Mesendoderm (in vitro differentiated cells): ENCODE results near the gene CEP72.
"Not testable (repeated sequence)": the region's sequence is repeated elsewhere in the genome, so short reads cannot be mapped to it uniquely, and the experiment has no call there.

ENCODE experiments used
- DNase-seq: peaks from one replicate; pipeline ENCODE4 v3.0.0; 2013
- H2AK5ac ChIP-seq: 2 replicates; pipeline ENCODE4 v1.6.1; 2013; ENCODE audit warnings: low read length, inconsistent platforms
- H2BK120ac ChIP-seq: 2 replicates; pipeline ENCODE4 v1.6.1; 2013; ENCODE audit warnings: low read depth, mild to moderate bottlenecking, low read length, moderate library complexity, mixed read lengths
- H2BK15ac ChIP-seq: replicated peaks from 2 replicates; pipeline ENCODE4 v1.6.1; 2013; ENCODE audit warnings: low read depth, mild to moderate bottlenecking, moderate library complexity
- H2BK5ac ChIP-seq: 2 replicates; pipeline ENCODE4 v1.6.1; 2013; ENCODE audit warnings: low read length, inconsistent platforms
- H3K18ac ChIP-seq: 2 replicates; pipeline ENCODE4 v1.6.1; 2013; ENCODE audit warnings: mild to moderate bottlenecking, low read length, mixed read lengths
- H3K23ac ChIP-seq: one replicate; pipeline ENCODE4 v1.6.1; 2013; ENCODE audit warnings: low read length
- H3K27ac ChIP-seq: 2 replicates; pipeline ENCODE4 v1.5.1; 2013; ENCODE audit warnings: low read depth, mild to moderate bottlenecking, inconsistent platforms, low read length, moderate library complexity
- H3K27me3 ChIP-seq: 2 replicates; pipeline ENCODE4 v1.6.1; 2013; ENCODE audit warnings: low read length, control low read depth, mild to moderate bottlenecking, inconsistent platforms; ENCODE audit not compliant: insufficient read depth, poor library complexity
- H3K36me3 ChIP-seq: 2 replicates; pipeline ENCODE4 v1.6.1; 2013; ENCODE audit warnings: low read length, inconsistent platforms; ENCODE audit not compliant: control insufficient read depth, insufficient read depth
- H3K4ac ChIP-seq: one replicate; pipeline ENCODE4 v1.6.1; 2013; ENCODE audit warnings: low read depth, mild to moderate bottlenecking, low read length, moderate library complexity
- H3K4me1 ChIP-seq: 2 replicates; pipeline ENCODE4 v1.6.1; 2013; ENCODE audit warnings: low read depth, low read length, inconsistent platforms; ENCODE audit not compliant: control insufficient read depth
- H3K4me2 ChIP-seq: 2 replicates; pipeline ENCODE4 v1.6.1; 2013; ENCODE audit warnings: low read length
- H3K4me3 ChIP-seq: 2 replicates; pipeline ENCODE4 v1.5.1; 2013; ENCODE audit warnings: mild to moderate bottlenecking, low read length
- H3K56ac ChIP-seq: one replicate; pipeline ENCODE4 v1.6.1; 2013; ENCODE audit warnings: low read length
- H3K79me1 ChIP-seq: 2 replicates; pipeline ENCODE4 v1.6.1; 2013; ENCODE audit warnings: low read length, inconsistent platforms
- H3K79me2 ChIP-seq: 2 replicates; pipeline ENCODE4 v1.6.1; 2013; ENCODE audit warnings: mild to moderate bottlenecking, low read length; ENCODE audit not compliant: control insufficient read depth, insufficient read depth
- H3K9ac ChIP-seq: 2 replicates; pipeline ENCODE4 v1.6.1; 2013; ENCODE audit warnings: low read length, inconsistent platforms
- H4K5ac ChIP-seq: one replicate; pipeline ENCODE4 v1.6.1; 2013; ENCODE audit warnings: low read length
- H4K8ac ChIP-seq: one replicate; pipeline ENCODE4 v1.6.1; 2013; ENCODE audit warnings: low read depth, mild to moderate bottlenecking, control low read depth, low read length, moderate library complexity
- WGBS: extraction: QIAGEN DNeasy Blood & Tissue Kit; methylation state at CpG from one replicate; pipeline ENCODE4 v1.1.7; 2013; ENCODE audit warnings: low lambda C conversion rate, missing lambda C conversion rate; ENCODE audit not compliant: insufficient coverage; ENCODE audit errors: extremely low coverage; 5-methylcytosine and 5-hydroxymethylcytosine counted together

The CEP72 gene

GRCh38 chr5:602466-603035 lies 9.6 kb upstream of the CEP72 start:
- no CpG with 5 or more reads among the region's 17 CpGs for WGBS
- no peaks in the 10 kb centered on the region for H3K27me3 ChIP-seq
- no peak for DNase-seq

GRCh38 chr5:603081-603998 lies 8.8 kb upstream of the CEP72 start:
- Histone ChIP-seq H3K4me1 (no peaks in the 10 kb centered on the region), H3K4me2 (no peak overlapping the region), H3K56ac (no peak overlapping the region), H3K79me1 (no peaks in the 10 kb centered on the region), H3K36me3 (no peaks in the 10 kb centered on the region), H4K8ac (no peak overlapping the region), H3K27me3 (no peaks in the 10 kb centered on the region), H3K23ac (no peak overlapping the region), H2BK15ac (no peak overlapping the region), H3K27ac (no peak overlapping the region), H2BK120ac (no peak overlapping the region), H3K4ac (no peak overlapping the region), H2BK5ac (no peak overlapping the region), H2AK5ac (no peak overlapping the region), H3K9ac (no peak overlapping the region), H3K18ac (no peak overlapping the region), H3K4me3 (no peak overlapping the region), H4K5ac (no peak overlapping the region), H3K79me2 (no peaks in the 10 kb centered on the region)
- DNase-seq: no peak
- WGBS: no CpG with 5 or more reads among the region's 32 CpGs

More at GRCh38 chr5:602466-603035, 9.6 kb upstream of the CEP72 start:
- Histone ChIP-seq H3K9ac (no peak overlapping the region), H4K8ac (no peak overlapping the region), H3K4me2 (no peak overlapping the region), H2BK5ac (no peak overlapping the region), H2AK5ac (no peak overlapping the region), H3K18ac (no peak overlapping the region), H4K5ac (no peak overlapping the region), H2BK15ac (no peak overlapping the region), H3K56ac (no peak overlapping the region), H3K79me2 (no peaks in the 10 kb centered on the region), H3K79me1 (no peaks in the 10 kb centered on the region), H3K4ac (no peak overlapping the region), H3K27ac (no peak overlapping the region), H2BK120ac (no peak overlapping the region), H3K36me3 (no peaks in the 10 kb centered on the region), H3K4me3 (no peak overlapping the region), H3K23ac (no peak overlapping the region), H3K4me1 (no peaks in the 10 kb centered on the region)

- no peaks in the 10 kb centered on the region for H3K4me1 ChIP-seq
- H4K8ac ChIP-seq: no peak overlapping the region
- no peak overlapping the region for H2BK5ac ChIP-seq
- no peak overlapping the region for H2BK120ac ChIP-seq
- H3K79me1 ChIP-seq: no peaks in the 10 kb centered on the region
- no peaks in the 10 kb centered on the region for H3K36me3 ChIP-seq
- no peak for DNase-seq
- H3K18ac ChIP-seq: no peak overlapping the region
- H2AK5ac ChIP-seq: no peak overlapping the region
- H3K27me3 ChIP-seq: no peaks in the 10 kb centered on the region
- WGBS: no CpG with 5 or more reads among the region's 12 CpGs
- no peak overlapping the region for H3K4ac ChIP-seq
- H3K56ac ChIP-seq: no peak overlapping the region
- no peak overlapping the region for H2BK15ac ChIP-seq
- H4K5ac ChIP-seq: no peak overlapping the region
- no peak overlapping the region for H3K4me2 ChIP-seq
- no peak overlapping the region for H3K4me3 ChIP-seq
- H3K9ac ChIP-seq: no peak overlapping the region
- H3K27ac ChIP-seq: no peak overlapping the region
- no peak overlapping the region for H3K23ac ChIP-seq
- H3K79me2 ChIP-seq: no peaks in the 10 kb centered on the region
These were observed 7.7 kb upstream of the CEP72 start for GRCh38 chr5:604391-604831.

GRCh38 chr5:605090-605489 lies 7.0 kb upstream of the CEP72 start:
- H3K56ac ChIP-seq, H3K9ac ChIP-seq, H2BK120ac ChIP-seq, H2BK5ac ChIP-seq, H2AK5ac ChIP-seq, H3K36me3 ChIP-seq, H3K79me2 ChIP-seq, H2BK15ac ChIP-seq, H3K18ac ChIP-seq, H4K5ac ChIP-seq, H3K4me2 ChIP-seq, H3K27ac ChIP-seq, H3K23ac ChIP-seq, DNase-seq, H3K4me1 ChIP-seq, H4K8ac ChIP-seq, H3K27me3 ChIP-seq, H3K79me1 ChIP-seq, H3K4ac ChIP-seq, H3K4me3 ChIP-seq: not testable (repeated sequence)
- no CpG with 5 or more reads among the region's 6 CpGs for WGBS

- Histone ChIP-seq H3K27ac (no peak overlapping the region), H3K4me2 (no peak overlapping the region), H3K79me2 (no peaks in the 10 kb centered on the region), H3K4ac (no peak overlapping the region), H4K5ac (no peak overlapping the region), H3K9ac (no peak overlapping the region), H3K36me3 (no peaks in the 10 kb centered on the region), H2BK120ac (no peak overlapping the region), H4K8ac (no peak overlapping the region), H3K4me1 (no peaks in the 10 kb centered on the region), H3K79me1 (no peaks in the 10 kb centered on the region), H3K23ac (no peak overlapping the region), H2AK5ac (no peak overlapping the region), H2BK15ac (no peak overlapping the region), H3K56ac (no peak overlapping the region), H3K4me3 (no peak overlapping the region), H3K27me3 (no peaks in the 10 kb centered on the region), H2BK5ac (no peak overlapping the region), H3K18ac (no peak overlapping the region)
- no peak for DNase-seq
- WGBS: no CpG with 5 or more reads among the region's 8 CpGs
These were observed 6.1 kb upstream of the CEP72 start for GRCh38 chr5:606061-606460.
